ENCODE data around the gene SPAG6.

Gene SPAG6

GRCh38 chr10:22429146-22429545 lies 83.8 kb downstream of the SPAG6 start (continued):
- TF ChIP-seq PRDM10 (tag by site-specific recombination; IDR thresholded peaks at IDR 0.05) (no peak), ZNF837 (tag by site-specific recombination; IDR thresholded peaks at IDR 0.05) (no peak), ZNF670 (tag by site-specific recombination; IDR thresholded peaks at IDR 0.05; ENCODE audit: low read depth) (no peak), ZBTB8A (tag by site-specific recombination; IDR thresholded peaks at IDR 0.05) (no peak), ZXDB (tag by site-specific recombination; IDR thresholded peaks at IDR 0.05) (peak; percentile 68), HOXC10 (CRISPR knock-in tag; IDR thresholded peaks at IDR 0.05) (no peak), KLF17 (tag by site-specific recombination; IDR thresholded peaks at IDR 0.05) (0 out of 2 replicates have a peak, but pooled peaks have one; percentile 35), ZNF571 (tag by site-specific recombination; IDR thresholded peaks at IDR 0.05) (no peak), ZFP41 (tag by site-specific recombination; IDR thresholded peaks at IDR 0.05; ENCODE audit: borderline replicate concordance) (no peak), ZNF146 (tag by site-specific recombination; IDR thresholded peaks at IDR 0.05) (0 out of 2 replicates have a peak, but pooled peaks have one; percentile 2), OVOL3 (tag by site-specific recombination; IDR thresholded peaks at IDR 0.05) (peak; percentile 56; the same call in 1 of the 2 replicates), ZNF394 (tag by site-specific recombination; IDR thresholded peaks at IDR 0.05; ENCODE audit: borderline replicate concordance) (peak; percentile 20; the same call in 1 of the 2 replicates), BCL11A (tag by site-specific recombination; IDR thresholded peaks at IDR 0.05; ENCODE audit: low read depth) (peak; percentile 80; the same call in 1 of the 2 replicates), ZNF140 (tag by site-specific recombination; IDR thresholded peaks at IDR 0.05) (no peak), SP2 (tag by site-specific recombination; IDR thresholded peaks at IDR 0.05) (peak; percentile 39; the same call in 1 of the 2 replicates), KLF8 (tag by site-specific recombination; IDR thresholded peaks at IDR 0.05) (peak; percentile 57; the same call in 1 of the 2 replicates), ATF2 (tag by site-specific recombination; IDR thresholded peaks at IDR 0.05; ENCODE audit: low read depth) (no peak), KLF1 (tag by site-specific recombination; IDR thresholded peaks at IDR 0.05) (no peak), ZNF112 (tag by site-specific recombination; IDR thresholded peaks at IDR 0.05) (no peak), FEZF1 (tag by site-specific recombination; IDR thresholded peaks at IDR 0.05) (peak; percentile 83), TSHZ1 (tag by site-specific recombination; IDR thresholded peaks at IDR 0.05; ENCODE audit: borderline replicate concordance) (peak; percentile 73; the same call in 1 of the 2 replicates), ZSCAN23 (tag by site-specific recombination; IDR thresholded peaks at IDR 0.05) (no peak), ZNF561 (tag by site-specific recombination; IDR thresholded peaks at IDR 0.05; ENCODE audit: borderline replicate concordance) (0 out of 2 replicates have a peak, but pooled peaks have one; percentile 54), PATZ1 (tag by site-specific recombination; IDR thresholded peaks at IDR 0.05) (no peak), ZNF549 (tag by site-specific recombination; IDR thresholded peaks at IDR 0.05) (no peak), ZBTB26 (tag by site-specific recombination; optimal IDR thresholded peaks at IDR 0.05) (no peak), ZNF596 (tag by site-specific recombination; IDR thresholded peaks at IDR 0.05) (no peak)

Data from HEK293 (cell line).